Measurements from ENCODE around the gene GRM1.
"Not testable (repeated sequence)": the region's sequence is repeated elsewhere in the genome, so short reads cannot be mapped to it uniquely, and the experiment has no call there.

The GRM1 gene

DNA sequence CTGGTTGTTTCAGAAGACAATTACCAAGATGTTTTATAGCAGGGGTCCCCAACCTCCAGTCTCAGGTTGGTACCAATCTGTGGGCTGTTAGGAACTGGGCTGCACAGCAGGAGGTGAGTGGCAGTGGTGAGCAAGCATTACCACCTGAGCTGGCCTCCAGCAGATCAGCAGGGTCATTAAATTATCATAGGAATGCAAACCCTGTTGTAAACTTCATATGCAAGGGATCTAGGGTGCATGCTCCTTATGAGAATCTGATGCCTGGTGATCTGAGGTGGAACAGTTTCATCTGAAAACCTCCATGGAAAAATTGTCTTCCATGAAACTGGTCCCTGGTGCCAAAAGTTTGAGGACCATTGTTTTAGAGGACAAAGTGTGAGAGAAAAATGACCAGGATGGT lies 240.6 kb downstream of the GRM1 start:
- Histone ChIP-seq H3K27me3 (ENCODE audit: insufficient read depth, low read length, poor library complexity) (no peaks in the 10 kb centered on the region), H2AFZ (ENCODE audit: low read depth, low read length) (no peak overlapping the region), H3K36me3 (ENCODE audit: insufficient read depth, low read length) (no peaks in the 10 kb centered on the region), H3K4me3 (ENCODE audit: low read depth in 1 of 2, low read length in 2 of 2) (no peak overlapping the region), H3K9me3 (ENCODE audit: insufficient read depth, low read length, severe bottlenecking) (no peaks in the 10 kb centered on the region), H3K4me1 (ENCODE audit: insufficient read depth, low read length) (no peaks in the 10 kb centered on the region), H3K4me2 (ENCODE audit: insufficient read depth, low read length) (no peak overlapping the region), H3K9ac (ENCODE audit: low read depth, low read length) (no peak overlapping the region), H3K79me2 (ENCODE audit: insufficient read depth, low read length) (no peaks in the 10 kb centered on the region), H4K20me1 (ENCODE audit: insufficient read depth, low read length) (no peaks in the 10 kb centered on the region), H3K27ac (ENCODE audit: low read length) (no peak overlapping the region)
- no peak for DNase-seq
- ATAC-seq (ENCODE audit: insufficient read depth, low read depth): no peak
- TF ChIP-seq, protein P1, sequence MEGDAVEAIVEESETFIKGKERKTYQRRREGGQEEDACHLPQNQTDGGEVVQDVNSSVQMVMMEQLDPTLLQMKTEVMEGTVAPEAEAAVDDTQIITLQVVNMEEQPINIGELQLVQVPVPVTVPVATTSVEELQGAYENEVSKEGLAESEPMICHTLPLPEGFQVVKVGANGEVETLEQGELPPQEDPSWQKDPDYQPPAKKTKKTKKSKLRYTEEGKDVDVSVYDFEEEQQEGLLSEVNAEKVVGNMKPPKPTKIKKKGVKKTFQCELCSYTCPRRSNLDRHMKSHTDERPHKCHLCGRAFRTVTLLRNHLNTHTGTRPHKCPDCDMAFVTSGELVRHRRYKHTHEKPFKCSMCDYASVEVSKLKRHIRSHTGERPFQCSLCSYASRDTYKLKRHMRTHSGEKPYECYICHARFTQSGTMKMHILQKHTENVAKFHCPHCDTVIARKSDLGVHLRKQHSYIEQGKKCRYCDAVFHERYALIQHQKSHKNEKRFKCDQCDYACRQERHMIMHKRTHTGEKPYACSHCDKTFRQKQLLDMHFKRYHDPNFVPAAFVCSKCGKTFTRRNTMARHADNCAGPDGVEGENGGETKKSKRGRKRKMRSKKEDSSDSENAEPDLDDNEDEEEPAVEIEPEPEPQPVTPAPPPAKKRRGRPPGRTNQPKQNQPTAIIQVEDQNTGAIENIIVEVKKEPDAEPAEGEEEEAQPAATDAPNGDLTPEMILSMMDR (IDR thresholded peaks at IDR 0.05; ENCODE audit: borderline replicate concordance, extremely low read depth, low read length, poor library complexity, severe bottlenecking): no peak
- no peak for TF ChIP-seq EZH2 (IDR thresholded peaks at IDR 0.05; ENCODE audit: borderline replicate concordance, low read depth, low read length, severe bottlenecking)

DNA sequence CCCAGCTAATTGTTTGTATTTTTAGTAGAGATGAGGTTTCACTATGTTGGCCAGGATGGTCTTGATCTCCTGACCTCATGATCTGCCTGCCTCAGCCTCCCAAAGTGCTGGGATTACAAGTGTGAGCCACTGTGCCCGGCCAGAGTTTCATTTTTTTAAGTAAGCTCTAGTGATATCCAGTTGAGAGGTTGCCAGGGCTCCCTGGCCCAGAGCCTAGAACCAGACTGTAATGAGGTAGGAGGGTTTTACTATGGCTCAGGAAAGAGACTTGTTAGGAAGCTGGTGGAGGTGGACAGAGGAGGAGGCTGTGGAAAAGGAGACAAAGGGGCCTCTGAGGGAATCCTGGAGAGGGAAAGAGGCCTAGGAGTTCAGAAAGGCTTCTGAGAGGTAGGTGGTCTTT lies 242.3 kb downstream of the GRM1 start:
- not testable (repeated sequence) for H3K4me3 ChIP-seq (ENCODE audit: low read depth in 1 of 2, low read length in 2 of 2); H3K79me2 ChIP-seq (ENCODE audit: insufficient read depth, low read length); H3K27ac ChIP-seq (ENCODE audit: low read length); H3K4me1 ChIP-seq (ENCODE audit: insufficient read depth, low read length); H3K4me2 ChIP-seq (ENCODE audit: insufficient read depth, low read length); DNase-seq; H4K20me1 ChIP-seq (ENCODE audit: insufficient read depth, low read length); H3K9me3 ChIP-seq (ENCODE audit: insufficient read depth, low read length, severe bottlenecking); ATAC-seq (ENCODE audit: insufficient read depth, low read depth); H3K27me3 ChIP-seq (ENCODE audit: insufficient read depth, low read length, poor library complexity); H3K36me3 ChIP-seq (ENCODE audit: insufficient read depth, low read length); H2AFZ ChIP-seq (ENCODE audit: low read depth, low read length); H3K9ac ChIP-seq (ENCODE audit: low read depth, low read length)

DNA sequence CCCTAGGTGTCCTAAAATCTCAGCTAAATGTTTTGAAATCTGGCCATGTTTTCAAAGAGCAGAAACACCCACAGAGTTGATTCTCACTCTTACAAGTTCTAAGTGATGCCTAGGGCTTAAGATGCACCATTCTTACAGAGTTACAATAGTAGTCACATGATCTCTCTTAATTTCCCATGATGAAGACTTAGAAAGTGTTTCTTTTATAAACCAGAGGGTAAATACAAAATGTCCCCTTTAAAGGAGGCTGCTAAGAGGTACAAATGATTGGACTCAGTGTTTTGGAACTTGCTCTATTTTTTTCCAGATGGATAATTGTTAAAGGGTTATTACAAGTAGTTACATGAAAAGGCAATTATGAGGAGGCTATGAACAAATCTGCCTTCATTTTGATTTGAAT lies 244.6 kb downstream of the GRM1 start:
- H3K36me3 ChIP-seq (ENCODE audit: insufficient read depth, low read length): no peaks in the 10 kb centered on the region
- H3K27ac ChIP-seq (ENCODE audit: low read length): no peak overlapping the region
- no peak overlapping the region for H3K4me2 ChIP-seq (ENCODE audit: insufficient read depth, low read length)
- ATAC-seq (ENCODE audit: insufficient read depth, low read depth): no peak
- no peak overlapping the region for H2AFZ ChIP-seq (ENCODE audit: low read depth, low read length)
- H3K9me3 ChIP-seq (ENCODE audit: insufficient read depth, low read length, severe bottlenecking): no peaks in the 10 kb centered on the region
- DNase-seq: no peak
- H3K4me3 ChIP-seq (ENCODE audit: low read depth in 1 of 2, low read length in 2 of 2): no peak overlapping the region
- H4K20me1 ChIP-seq (ENCODE audit: insufficient read depth, low read length): no peaks in the 10 kb centered on the region
- no peaks in the 10 kb centered on the region for H3K4me1 ChIP-seq (ENCODE audit: insufficient read depth, low read length)
- no peaks in the 10 kb centered on the region for H3K27me3 ChIP-seq (ENCODE audit: insufficient read depth, low read length, poor library complexity)
- TF ChIP-seq, protein P1 (IDR thresholded peaks at IDR 0.05; ENCODE audit: borderline replicate concordance, extremely low read depth, low read length, poor library complexity, severe bottlenecking): no peak
- TF ChIP-seq EZH2 (IDR thresholded peaks at IDR 0.05; ENCODE audit: borderline replicate concordance, low read depth, low read length, severe bottlenecking): no peak
- no peak overlapping the region for H3K9ac ChIP-seq (ENCODE audit: low read depth, low read length)
- no peaks in the 10 kb centered on the region for H3K79me2 ChIP-seq (ENCODE audit: insufficient read depth, low read length)

DNA sequence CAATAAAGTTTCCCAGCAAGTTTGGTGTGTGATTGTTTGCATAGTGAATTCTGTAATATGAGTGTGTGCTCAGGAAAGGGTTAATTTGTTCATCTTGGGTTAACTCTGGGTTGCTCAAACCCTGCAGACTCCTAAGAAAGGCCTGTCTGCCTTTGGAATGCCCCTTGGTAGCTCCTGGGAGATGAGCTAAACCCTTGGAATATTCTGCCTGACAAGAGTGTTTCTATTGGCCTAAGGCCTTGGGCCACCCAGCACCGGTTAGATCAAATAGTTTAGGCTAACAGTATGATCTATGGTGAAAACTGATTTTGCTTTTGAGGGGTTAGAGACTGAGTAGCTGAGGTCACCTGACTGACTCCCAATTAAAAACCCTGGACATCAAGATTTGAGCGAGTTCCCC lies 248.3 kb downstream of the GRM1 start:
- Histone ChIP-seq H3K9ac (ENCODE audit: low read depth, low read length) (no peak overlapping the region), H2AFZ (ENCODE audit: low read depth, low read length) (no peak overlapping the region), H4K20me1 (ENCODE audit: insufficient read depth, low read length) (no peaks in the 10 kb centered on the region), H3K79me2 (ENCODE audit: insufficient read depth, low read length) (no peaks in the 10 kb centered on the region), H3K4me2 (ENCODE audit: insufficient read depth, low read length) (no peak overlapping the region), H3K9me3 (ENCODE audit: insufficient read depth, low read length, severe bottlenecking) (no peaks in the 10 kb centered on the region), H3K27me3 (ENCODE audit: insufficient read depth, low read length, poor library complexity) (no peaks in the 10 kb centered on the region), H3K4me1 (ENCODE audit: insufficient read depth, low read length) (no peaks in the 10 kb centered on the region), H3K36me3 (ENCODE audit: insufficient read depth, low read length) (no peaks in the 10 kb centered on the region), H3K27ac (ENCODE audit: low read length) (no peak overlapping the region), H3K4me3 (ENCODE audit: low read depth in 1 of 2, low read length in 2 of 2) (no peak overlapping the region)
- DNase-seq (no peak), ATAC-seq (ENCODE audit: insufficient read depth, low read depth) (no peak)
- TF ChIP-seq EZH2 (IDR thresholded peaks at IDR 0.05; ENCODE audit: borderline replicate concordance, low read depth, low read length, severe bottlenecking): no peak
- TF ChIP-seq, protein P1 (IDR thresholded peaks at IDR 0.05; ENCODE audit: borderline replicate concordance, extremely low read depth, low read length, poor library complexity, severe bottlenecking): no peak

All from DND-41 (cell line).